H9 (cell line): ENCODE results near the gene CHCHD4. TPM values are rescaled to one million over a fixed set of nuclear protein-coding genes. Genes with fewer than 3 reads are reported as not detected.

ENCODE experiments used
- DNase-seq: peaks from one replicate; pipeline ENCODE4 v3.0.0-alpha.2; 2017
- H2AFZ ChIP-seq: one replicate; pipeline ENCODE4 v1.6.1; 2013; ENCODE audit warnings: mild to moderate bottlenecking, low read length, control low read depth, moderate library complexity
- H2AK5ac ChIP-seq: 2 replicates; pipeline ENCODE4 v1.6.1; 2013; ENCODE audit warnings: low read length, control low read depth, mixed read lengths; ENCODE audit not compliant: insufficient read length
- H2BK120ac ChIP-seq: one replicate; pipeline ENCODE4 v1.6.1; 2013; ENCODE audit warnings: low read depth, mild to moderate bottlenecking, low read length, control low read depth, inconsistent platforms; ENCODE audit not compliant: poor library complexity, severe bottlenecking
- H2BK12ac ChIP-seq: 2 replicates; pipeline ENCODE4 v1.6.1; 2013; ENCODE audit warnings: low read length, control low read depth, mixed read lengths, low read depth; ENCODE audit not compliant: insufficient read length
- H2BK15ac ChIP-seq: 2 replicates; pipeline ENCODE4 v1.6.1; 2013; ENCODE audit warnings: low read depth, low read length, control low read depth
- H2BK20ac ChIP-seq: one replicate; pipeline ENCODE4 v1.6.1; 2013; ENCODE audit warnings: low read depth, mild to moderate bottlenecking, low read length, control low read depth, inconsistent platforms; ENCODE audit not compliant: poor library complexity, severe bottlenecking
- H2BK5ac ChIP-seq: 2 replicates; pipeline ENCODE4 v1.6.1; 2013; ENCODE audit warnings: low read length, control low read depth, mixed read lengths; ENCODE audit not compliant: insufficient read length
- H3K14ac ChIP-seq: 2 replicates; pipeline ENCODE4 v1.6.1; 2013; ENCODE audit warnings: low read length, control low read depth; ENCODE audit not compliant: insufficient read depth
- H3K18ac ChIP-seq: 2 replicates; pipeline ENCODE4 v1.6.1; 2013; ENCODE audit warnings: low read depth, mild to moderate bottlenecking, mixed read lengths, low read length, control low read depth; ENCODE audit not compliant: insufficient read length
- H3K23ac ChIP-seq: 2 replicates; pipeline ENCODE4 v1.6.1; 2013; ENCODE audit warnings: low read length, control low read depth, mixed read lengths, low read depth; ENCODE audit not compliant: insufficient read length
- H3K23me2 ChIP-seq: 2 replicates; pipeline ENCODE4 v1.6.1; 2013; ENCODE audit warnings: low read depth, mild to moderate bottlenecking, mixed read lengths, low read length, control low read depth; ENCODE audit not compliant: insufficient read length, poor library complexity, severe bottlenecking
- H3K27ac ChIP-seq: 2 replicates; pipeline ENCODE4 v1.5.1; 2013; ENCODE audit warnings: low read length, control low read depth, mixed read lengths, low read depth; ENCODE audit not compliant: insufficient read length
- H3K27me3 ChIP-seq: 2 replicates; pipeline ENCODE4 v1.6.1; 2013; ENCODE audit warnings: low read length, control low read depth, inconsistent platforms; ENCODE audit not compliant: insufficient read depth
- H3K4ac ChIP-seq: 2 replicates; pipeline ENCODE4 v1.6.1; 2013; ENCODE audit warnings: low read depth, mild to moderate bottlenecking, control low read depth, inconsistent platforms, low read length, moderate library complexity
- H3K4me1 ChIP-seq: 2 replicates; pipeline ENCODE4 v1.6.1; 2013; ENCODE audit warnings: low read length, control low read depth, inconsistent platforms; ENCODE audit not compliant: insufficient read depth
- H3K4me2 ChIP-seq: 2 replicates; pipeline ENCODE4 v1.6.1; 2013; ENCODE audit warnings: low read length, control low read depth, mixed read lengths; ENCODE audit not compliant: insufficient read length, insufficient read depth
- H3K56ac ChIP-seq: 2 replicates; pipeline ENCODE4 v1.6.1; 2013; ENCODE audit warnings: low read depth, mild to moderate bottlenecking, mixed read lengths, low read length, control low read depth; ENCODE audit not compliant: insufficient read length
- H3K79me1 ChIP-seq: 2 replicates; pipeline ENCODE4 v1.6.1; 2013; ENCODE audit warnings: low read depth, mild to moderate bottlenecking, moderate library complexity, low read length, control low read depth, inconsistent platforms; ENCODE audit not compliant: insufficient read depth, poor library complexity, severe bottlenecking
- H3K79me2 ChIP-seq: 2 replicates; pipeline ENCODE4 v1.6.1; 2013; ENCODE audit warnings: low read length, control low read depth, inconsistent platforms; ENCODE audit not compliant: insufficient read depth
- H3K9ac ChIP-seq: 2 replicates; pipeline ENCODE4 v1.6.1; 2013; ENCODE audit warnings: low read length, control low read depth, mixed read lengths; ENCODE audit not compliant: insufficient read length; ENCODE audit errors: extremely low read depth
- H3K9me3 ChIP-seq: one replicate; pipeline ENCODE4 v1.6.1; 2013; ENCODE audit warnings: low read depth, low read length, inconsistent platforms; ENCODE audit not compliant: control insufficient read depth
- H3T11ph ChIP-seq: one replicate; pipeline ENCODE4 v1.6.1; 2013; ENCODE audit warnings: mild to moderate bottlenecking, low read length, control low read depth, inconsistent platforms
- H4K20me1 ChIP-seq: one replicate; pipeline ENCODE4 v1.6.1; 2013; ENCODE audit not compliant: control insufficient read depth, insufficient read length, insufficient read depth
- H4K5ac ChIP-seq: 2 replicates; pipeline ENCODE4 v1.6.1; 2013; ENCODE audit warnings: low read depth, mild to moderate bottlenecking, mixed read lengths, low read length, control low read depth; ENCODE audit not compliant: insufficient read length
- H4K8ac ChIP-seq: replicated peaks from 2 replicates; pipeline ENCODE4 v1.6.1; 2013; ENCODE audit warnings: low read length, control low read depth, mixed read lengths, low read depth; ENCODE audit not compliant: insufficient read length
- H4K91ac ChIP-seq: 2 replicates; pipeline ENCODE4 v1.6.1; 2013; ENCODE audit warnings: low read depth, mild to moderate bottlenecking, moderate library complexity, mixed read lengths, low read length, control low read depth; ENCODE audit not compliant: insufficient read length
- H3K27ac Mint-ChIP-seq, 3 experiments: 2 replicates in 2 of 3; 3 replicates in 1 of 3; pipeline ENCODE4 v1.8.0; 2020 to 2021; ENCODE audit warnings: mixed read lengths in 3 of 3, mild to moderate bottlenecking in 1 of 3, moderate library complexity in 1 of 3
- H3K27me3 Mint-ChIP-seq: 2 replicates; pipeline ENCODE4 v1.8.0; 2021; ENCODE audit warnings: low read depth, mild to moderate bottlenecking, moderate library complexity, mixed read lengths
- H3K36me3 Mint-ChIP-seq, 3 experiments: 2 replicates in 2 of 3; 3 replicates in 1 of 3; pipeline ENCODE4 v1.8.0; 2020 to 2021; ENCODE audit warnings: low read depth in 3 of 3, mixed read lengths in 3 of 3; ENCODE audit not compliant: insufficient read depth in 1 of 3
- H3K4me1 Mint-ChIP-seq, 2 experiments: 2 replicates each; pipeline ENCODE4 v1.8.0; 2020; ENCODE audit warnings: mixed read lengths in 2 of 2
- H3K4me3 Mint-ChIP-seq, 2 experiments: 2 replicates in 1 of 2; 3 replicates in 1 of 2; pipeline ENCODE4 v1.8.0; 2020 to 2021; ENCODE audit warnings: mild to moderate bottlenecking in 2 of 2, mixed read lengths in 2 of 2, moderate library complexity in 1 of 2
- H3K9me3 Mint-ChIP-seq, 2 experiments: 2 replicates in 1 of 2; 3 replicates in 1 of 2; pipeline ENCODE4 v1.8.0; 2020; ENCODE audit warnings: mild to moderate bottlenecking in 2 of 2, mixed read lengths in 2 of 2, moderate library complexity in 1 of 2
- CTCF ChIP-seq: fragments of 200-600 bp; sonication (generic); conservative IDR thresholded peaks from 3 replicates; pipeline ENCODE4 v1.8.0; 2021; ENCODE audit warnings: antibody characterized with exemption, mild to moderate bottlenecking
- WGBS: extraction: QIAGEN DNeasy Blood & Tissue Kit; methylation state at CpG from one replicate; pipeline ENCODE4 v1.1.7; 2013; ENCODE audit warnings: missing lambda C conversion rate, low lambda C conversion rate, mixed read lengths; ENCODE audit not compliant: insufficient read length; ENCODE audit errors: extremely low coverage; 5-methylcytosine and 5-hydroxymethylcytosine counted together
- total RNA-seq: library from RNA; stranded (reverse); gene quantifications from 2 replicates; pipeline ENCODE4 v1.2.1, GENCODE V29; 2021

The CHCHD4 gene
- total RNA-seq, 1 experiment from 2014 or later, result 13.7 TPM

- H3K9me3 ChIP-seq, result no peaks in the 10 kb centered on the region
- H3K79me1 ChIP-seq, result no peaks in the 10 kb centered on the region
- Mint-ChIP-seq H3K4me3 (no peak overlapping the region), H3K27ac (peak overlapping the region in 1 of 3 experiments; percentile 17; a peak in 1 of 7 replicates), H3K4me1 (peaks cover 4 to 15% of the 10 kb centered on the region in 2 experiments), H3K9me3 (no peaks in the 10 kb centered on the region; a peak in 1 of 5 replicates), H3K27me3 (no peaks in the 10 kb centered on the region; the same call in 1 of the 2 replicates), H3K36me3 (peaks cover 18 to 74% (median 34%) of the 10 kb centered on the region in 3 experiments)
- H3K27me3 ChIP-seq, result no peaks in the 10 kb centered on the region
- no peak overlapping the region for H3K4me2 ChIP-seq
- no peaks in the 10 kb centered on the region for H3K79me2 ChIP-seq
- DNase-seq, result no peak
- H2BK12ac ChIP-seq, result no peak overlapping the region
- H3K27ac ChIP-seq, result no peak overlapping the region
- H2BK15ac ChIP-seq, result no peak overlapping the region
- H2BK20ac ChIP-seq, result no peak overlapping the region
- H2AFZ ChIP-seq, result no peak overlapping the region
- no peak overlapping the region for H3K23ac ChIP-seq
- H4K20me1 ChIP-seq, result peaks cover 2% of the 10 kb centered on the region
- H2BK5ac ChIP-seq, result no peak overlapping the region
- no peak overlapping the region for H4K5ac ChIP-seq
- H3K23me2 ChIP-seq, result peaks cover 2% of the 10 kb centered on the region
- TF ChIP-seq CTCF, result no peak
- H3K14ac ChIP-seq, result no peak overlapping the region
- H4K8ac ChIP-seq, result no peak overlapping the region
- no peak overlapping the region for H2BK120ac ChIP-seq
- H3K18ac ChIP-seq, result no peak overlapping the region
- H2AK5ac ChIP-seq, result no peak overlapping the region
- H4K91ac ChIP-seq, result no peak overlapping the region
- H3K56ac ChIP-seq, result no peak overlapping the region
- H3T11ph ChIP-seq, result no peak overlapping the region
- WGBS, result no CpG with 5 or more reads among the region's 8 CpGs
- H3K4me1 ChIP-seq, result peaks cover under 1% of the 10 kb centered on the region; the same call in 1 of the 2 replicates
- no peak overlapping the region for H3K4ac ChIP-seq
- no peak overlapping the region for H3K9ac ChIP-seq
Observed at GRCh38 chr3:14142567-14143270, 18.0 kb upstream of the CHCHD4 start.
